CD1c-positive myeloid dendritic cell (primary cell): ENCODE results near the gene CGB2.
"Not testable (repeated sequence)": the region's sequence is repeated elsewhere in the genome, so short reads cannot be mapped to it uniquely, and the experiment has no call there.

Source experiments
- DNase-seq: peaks from one replicate; pipeline ENCODE4 v3.0.0-alpha.2; 2016; ENCODE audit errors: extremely low spot score

The CGB2 gene

GRCh38 chr19:49010453-49010852, 21.2 kb upstream of the CGB2 start:
- no peak for DNase-seq

GRCh38 chr19:49011194-49011593, 20.5 kb upstream of the CGB2 start:
- no peak for DNase-seq

- DNase-seq, result no peak
These were observed 17.4 kb upstream of the CGB2 start for GRCh38 chr19:49014123-49014869.

- DNase-seq, result no peak
These were observed 16.8 kb upstream of the CGB2 start for GRCh38 chr19:49014870-49015255.

- DNase-seq, result no peak
These were observed 15.4 kb upstream of the CGB2 start for GRCh38 chr19:49016067-49016839.

GRCh38 chr19:49017041-49017665, 14.5 kb upstream of the CGB2 start, which contains the start of gene LHB:
Gene LHB, minus strand, starts transcription at chr19:49017091. Its CDS starts 10 bp downstream, at chr19:49017081.
- no peak for DNase-seq

GRCh38 chr19:49017666-49018351, 13.9 kb upstream of the CGB2 start:
- peak; percentile 68 for DNase-seq

GRCh38 chr19:49018388-49019241, 13.1 kb upstream of the CGB2 start:
- peak; percentile 1 for DNase-seq

- peak; percentile 45 for DNase-seq
These were observed 12.3 kb upstream of the CGB2 start for GRCh38 chr19:49019242-49019932.

GRCh38 chr19:49020342-49020741, 11.3 kb upstream of the CGB2 start:
- DNase-seq, result no peak

GRCh38 chr19:49020931-49021895, 10.5 kb upstream of the CGB2 start:
- DNase-seq, result peak; percentile 30

GRCh38 chr19:49022116-49022515, 9.6 kb upstream of the CGB2 start:
- no peak for DNase-seq

- not testable (repeated sequence) for DNase-seq
These were observed 7.5 kb upstream of the CGB2 start, which contains the start of gene CGB3 for GRCh38 chr19:49024233-49024632. Gene CGB3, minus strand, starts transcription at chr19:49024333. Its CDS starts 362 bp downstream, at chr19:49023971.

- DNase-seq, result not testable (repeated sequence)
These were observed 6.6 kb upstream of the CGB2 start for GRCh38 chr19:49025088-49025487.

GRCh38 chr19:49025599-49025998, 6.1 kb upstream of the CGB2 start:
- DNase-seq, result not testable (repeated sequence)

GRCh38 chr19:49028686-49029085, 3.0 kb upstream of the CGB2 start:
- DNase-seq, result not testable (repeated sequence)

- DNase-seq, result not testable (repeated sequence)
These were observed 1.9 kb upstream of the CGB2 start for GRCh38 chr19:49029749-49030148.

- not testable (repeated sequence) for DNase-seq
These were observed 1.4 kb upstream of the CGB2 start for GRCh38 chr19:49030323-49030722.

- peak; percentile 42 for DNase-seq
These were observed 5.1 kb downstream of the CGB2 start, which contains the start of gene CGB1 for GRCh38 chr19:49036815-49037214. Gene CGB1, minus strand, starts transcription at chr19:49036895. Its CDS starts 184 bp downstream, at chr19:49036711.
